Large intestine (tissue), 3 donors: ENCODE data around the gene ACSF3. TPM values are rescaled to one million over a fixed set of nuclear protein-coding genes. Genes with fewer than 3 reads are reported as not detected.

Source experiments
- DNase-seq, 2 donors: peaks; one replicate each; pipeline versions ENCODE4 v3.0.0 to v3.0.0-alpha.2; 2013
- H3K27ac ChIP-seq: one replicate; pipeline ENCODE4 v1.5.1; 2013; ENCODE audit warnings: low read length
- H3K27me3 ChIP-seq: 2 replicates; pipeline ENCODE4 v1.6.1; 2013; ENCODE audit warnings: low read length; ENCODE audit not compliant: control insufficient read depth, insufficient read depth
- H3K36me3 ChIP-seq: 2 replicates; pipeline ENCODE4 v1.6.1; 2013; ENCODE audit warnings: low read length; ENCODE audit not compliant: control insufficient read depth, insufficient read depth
- H3K4me1 ChIP-seq: one replicate; pipeline ENCODE4 v1.6.1; 2013; ENCODE audit warnings: low read length; ENCODE audit not compliant: control insufficient read depth, insufficient read depth
- H3K4me3 ChIP-seq: one replicate; pipeline ENCODE4 v1.5.1; 2013; ENCODE audit warnings: low read length
- H3K9me3 ChIP-seq: one replicate; pipeline ENCODE4 v1.6.1; 2013; ENCODE audit warnings: mild to moderate bottlenecking, low read depth, low read length, moderate library complexity; ENCODE audit not compliant: control insufficient read depth
- WGBS: methylation state at CpG from one replicate; pipeline ENCODE4 v1.1.5; 2013; ENCODE audit warnings: low lambda C conversion rate; ENCODE audit not compliant: insufficient coverage; 5-methylcytosine and 5-hydroxymethylcytosine counted together
- polyA plus RNA-seq: library from polyadenylated mRNA; unstranded; fragments of 120-200 nt; gene quantifications from one replicate; pipeline ENCODE4 v1.2.1, GENCODE V29; 2013

The ACSF3 gene
- polyA plus RNA-seq, 1 donor: 30.8 TPM

- Histone ChIP-seq H3K27me3 (no peaks in the 10 kb centered on the region), H3K36me3 (peaks cover 60% of the 10 kb centered on the region), H3K27ac (no peak overlapping the region), H3K4me3 (no peak overlapping the region), H3K4me1 (no peaks in the 10 kb centered on the region), H3K9me3 (peaks cover 27% of the 10 kb centered on the region)
- DNase-seq: no peak
- no CpG with 5 or more reads among the region's 25 CpGs for WGBS
Measured at GRCh38 chr16:89145406-89146161, 51.9 kb downstream of the ACSF3 start.

- peaks cover 63% of the 10 kb centered on the region for H3K36me3 ChIP-seq
- WGBS: 100% methylated on average over 1 of the region's 21 CpGs
Measured at GRCh38 chr16:89146211-89147005, 52.8 kb downstream of the ACSF3 start.

DNA sequence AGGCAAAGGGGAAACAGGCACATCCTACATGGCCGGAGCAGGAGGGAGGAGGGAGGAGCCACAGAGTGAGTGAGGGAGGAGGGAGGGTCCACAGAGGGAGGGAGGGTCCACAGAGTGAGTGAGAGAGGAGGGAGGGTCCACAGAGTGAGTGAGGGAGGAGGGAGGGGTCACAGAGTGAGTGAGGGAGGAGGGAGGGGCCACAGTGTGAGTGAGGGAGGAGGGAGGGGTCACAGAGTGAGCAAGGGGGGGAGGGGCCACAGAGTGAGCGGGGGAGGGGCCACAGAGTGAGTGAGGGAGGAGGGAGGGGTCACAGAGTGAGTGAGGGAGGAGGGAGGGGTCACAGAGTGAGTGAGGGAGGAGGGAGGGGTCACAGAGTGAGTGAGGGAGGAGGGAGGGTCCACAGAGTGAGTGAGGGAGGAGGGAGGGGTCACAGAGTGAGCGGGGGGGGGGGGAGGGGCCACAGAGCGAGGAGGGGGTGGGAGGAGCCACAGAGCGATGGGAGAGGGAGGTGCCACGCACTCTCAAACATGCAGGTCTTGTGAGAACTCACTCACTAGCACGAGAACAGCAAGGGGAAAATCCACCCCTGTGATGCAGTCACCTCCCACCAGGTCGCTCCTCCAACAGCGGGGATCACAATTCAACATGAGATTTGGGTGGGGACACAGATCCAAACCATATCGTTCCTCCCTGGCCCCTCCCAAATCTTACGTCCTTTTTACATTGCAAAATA, 53.6 kb downstream of the ACSF3 start:
- Histone ChIP-seq H3K36me3 (peaks cover 58% of the 10 kb centered on the region), H3K27me3 (no peaks in the 10 kb centered on the region), H3K4me1 (no peaks in the 10 kb centered on the region), H3K27ac (no peak overlapping the region), H3K9me3 (peaks cover 23% of the 10 kb centered on the region), H3K4me3 (no peak overlapping the region)
- WGBS: 67% methylated on average over 1 of the region's 11 CpGs
- DNase-seq: no peak

More at GRCh38 chr16:89146211-89147005, 52.8 kb downstream of the ACSF3 start:
- H3K27me3 ChIP-seq: no peaks in the 10 kb centered on the region
- no peak overlapping the region for H3K27ac ChIP-seq
- H3K4me3 ChIP-seq: no peak overlapping the region
- peaks cover 27% of the 10 kb centered on the region for H3K9me3 ChIP-seq
- no peaks in the 10 kb centered on the region for H3K4me1 ChIP-seq
- DNase-seq: no peak

DNA sequence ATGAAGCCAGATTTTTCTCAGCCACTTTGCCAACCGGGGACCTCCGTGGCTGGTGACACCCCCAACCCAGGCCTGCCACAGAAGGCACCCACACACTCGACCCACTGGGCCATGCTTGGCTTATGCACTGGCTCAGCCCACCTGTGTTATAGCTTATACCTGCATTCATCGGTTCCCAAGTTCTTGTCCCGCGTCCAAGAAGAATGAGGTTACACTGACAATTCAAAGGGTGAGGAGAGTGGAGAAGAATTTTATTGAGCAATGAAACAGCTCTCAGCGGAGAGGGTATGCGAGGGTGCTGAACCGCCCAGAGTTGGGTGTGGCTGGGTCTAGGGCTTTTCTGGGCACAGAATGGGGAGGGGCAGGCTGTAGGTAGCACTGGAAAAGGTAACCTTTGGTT, 55.7 kb downstream of the ACSF3 start:
- H3K36me3 ChIP-seq: peaks cover 45% of the 10 kb centered on the region
- H3K27me3 ChIP-seq: no peaks in the 10 kb centered on the region
- WGBS: no CpG with 5 or more reads among the region's 9 CpGs
- H3K9me3 ChIP-seq: peaks cover 30% of the 10 kb centered on the region
- DNase-seq: no peak
- no peak overlapping the region for H3K27ac ChIP-seq
- H3K4me1 ChIP-seq: no peaks in the 10 kb centered on the region
- H3K4me3 ChIP-seq: no peak overlapping the region

GRCh38 chr16:89150090-89150835, 56.6 kb downstream of the ACSF3 start:
- no CpG with 5 or more reads among the region's 18 CpGs for WGBS
- peaks cover 39% of the 10 kb centered on the region for H3K36me3 ChIP-seq
- peaks cover 32% of the 10 kb centered on the region for H3K9me3 ChIP-seq
- H3K27ac ChIP-seq: no peak overlapping the region
- no peaks in the 10 kb centered on the region for H3K27me3 ChIP-seq
- no peak overlapping the region for H3K4me3 ChIP-seq
- no peak for DNase-seq
- no peaks in the 10 kb centered on the region for H3K4me1 ChIP-seq

DNA sequence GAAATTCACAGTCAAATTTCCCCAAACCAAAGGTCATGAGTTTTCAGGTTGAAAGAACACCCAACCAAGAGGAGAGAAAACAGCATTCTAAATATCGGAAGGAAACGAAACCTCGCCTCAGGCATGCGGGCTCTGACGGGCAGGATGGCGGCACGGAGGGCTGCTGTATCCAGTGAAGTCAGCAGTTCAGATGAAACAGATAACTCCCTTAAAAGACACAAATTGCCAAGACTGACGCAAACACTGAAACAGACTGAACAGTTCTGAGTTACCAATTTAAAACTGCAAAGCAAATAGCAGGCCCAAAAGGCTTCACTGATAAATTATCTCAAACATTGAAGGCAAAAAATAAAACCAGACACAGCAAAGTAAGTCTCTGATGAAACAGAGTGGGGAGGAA, 57.3 kb downstream of the ACSF3 start:
- Histone ChIP-seq H3K36me3 (peaks cover 32% of the 10 kb centered on the region), H3K27ac (no peak overlapping the region), H3K27me3 (no peaks in the 10 kb centered on the region), H3K4me3 (no peak overlapping the region), H3K9me3 (peaks cover 32% of the 10 kb centered on the region), H3K4me1 (no peaks in the 10 kb centered on the region)
- no peak for DNase-seq
- no CpG with 5 or more reads among the region's 8 CpGs for WGBS

- no peak for DNase-seq
- Histone ChIP-seq H3K36me3 (peaks cover 25% of the 10 kb centered on the region), H3K4me3 (no peak overlapping the region), H3K27ac (no peak overlapping the region), H3K4me1 (no peaks in the 10 kb centered on the region), H3K9me3 (peaks cover 29% of the 10 kb centered on the region), H3K27me3 (no peaks in the 10 kb centered on the region)
- no CpG with 5 or more reads among the region's 41 CpGs for WGBS
Measured at GRCh38 chr16:89152831-89153700, 59.4 kb downstream of the ACSF3 start.

- no CpG with 5 or more reads among the region's 19 CpGs for WGBS
- Histone ChIP-seq H3K9me3 (peaks cover 32% of the 10 kb centered on the region), H3K4me3 (no peak overlapping the region), H3K27ac (no peak overlapping the region), H3K36me3 (peaks cover 22% of the 10 kb centered on the region), H3K4me1 (no peaks in the 10 kb centered on the region), H3K27me3 (no peaks in the 10 kb centered on the region)
- DNase-seq: no peak
Measured at GRCh38 chr16:89153848-89154271, 60.2 kb downstream of the ACSF3 start.

- no CpG with 5 or more reads among the region's 24 CpGs for WGBS
Measured at GRCh38 chr16:89154390-89155183, 60.9 kb downstream of the ACSF3 start.

More at GRCh38 chr16:89154390-89155183, 60.9 kb downstream of the ACSF3 start:
- Histone ChIP-seq H3K27ac (no peak overlapping the region), H3K4me3 (no peak overlapping the region), H3K36me3 (peaks cover 18% of the 10 kb centered on the region), H3K27me3 (no peaks in the 10 kb centered on the region), H3K4me1 (no peaks in the 10 kb centered on the region), H3K9me3 (peaks cover 31% of the 10 kb centered on the region)
- DNase-seq: no peak
